ENCODE results near the gene SLC2A4RG. TPM values are rescaled to one million over a fixed set of nuclear protein-coding genes. Genes with fewer than 3 reads are reported as not detected.

The SLC2A4RG gene
- 10 to 100 TPM; 30.9 to 34.9 TPM for total RNA-seq

- no peaks in the 10 kb centered on the region for H3K27me3 Mint-ChIP-seq
- peak; percentile 58 for ATAC-seq
- no peak within 1 kb of the TSS for H3K27ac Mint-ChIP-seq
- H3K36me3 Mint-ChIP-seq (ENCODE audit: low read depth) = peaks cover 4% of the 10 kb centered on the region
- H3K9me3 Mint-ChIP-seq (ENCODE audit: low read depth) = no peaks in the 10 kb centered on the region
- POLR2A ChIA-PET = no interaction called here
- H3K4me1 Mint-ChIP-seq = peaks cover 19% of the 10 kb centered on the region
- CTCF ChIA-PET = no interaction called here
- H3K4me3 Mint-ChIP-seq = peak within 1 kb of the TSS; percentile 33
- DNase-seq = peak; percentile 79
- intact Hi-C loops (cut with DNase I, micrococcal nuclease) = loop anchor here (1.0 to 10.0 kb wide), 9 partner anchors 32 to 298 kb away; partner anchors contain the start of genes ARFRP1 (in 2 of the 2), C20orf204 (in 1 of the 2), RTEL1 (in 1 of the 2) and SAMD10 (in 1 of the 2)
Measured at GRCh38 chr20:63739130-63740069, at the start of gene SLC2A4RG. SLC2A4RG (plus strand) TSS chr20:63739776; CDS start chr20:63739913, 137 bp downstream.

DNA sequence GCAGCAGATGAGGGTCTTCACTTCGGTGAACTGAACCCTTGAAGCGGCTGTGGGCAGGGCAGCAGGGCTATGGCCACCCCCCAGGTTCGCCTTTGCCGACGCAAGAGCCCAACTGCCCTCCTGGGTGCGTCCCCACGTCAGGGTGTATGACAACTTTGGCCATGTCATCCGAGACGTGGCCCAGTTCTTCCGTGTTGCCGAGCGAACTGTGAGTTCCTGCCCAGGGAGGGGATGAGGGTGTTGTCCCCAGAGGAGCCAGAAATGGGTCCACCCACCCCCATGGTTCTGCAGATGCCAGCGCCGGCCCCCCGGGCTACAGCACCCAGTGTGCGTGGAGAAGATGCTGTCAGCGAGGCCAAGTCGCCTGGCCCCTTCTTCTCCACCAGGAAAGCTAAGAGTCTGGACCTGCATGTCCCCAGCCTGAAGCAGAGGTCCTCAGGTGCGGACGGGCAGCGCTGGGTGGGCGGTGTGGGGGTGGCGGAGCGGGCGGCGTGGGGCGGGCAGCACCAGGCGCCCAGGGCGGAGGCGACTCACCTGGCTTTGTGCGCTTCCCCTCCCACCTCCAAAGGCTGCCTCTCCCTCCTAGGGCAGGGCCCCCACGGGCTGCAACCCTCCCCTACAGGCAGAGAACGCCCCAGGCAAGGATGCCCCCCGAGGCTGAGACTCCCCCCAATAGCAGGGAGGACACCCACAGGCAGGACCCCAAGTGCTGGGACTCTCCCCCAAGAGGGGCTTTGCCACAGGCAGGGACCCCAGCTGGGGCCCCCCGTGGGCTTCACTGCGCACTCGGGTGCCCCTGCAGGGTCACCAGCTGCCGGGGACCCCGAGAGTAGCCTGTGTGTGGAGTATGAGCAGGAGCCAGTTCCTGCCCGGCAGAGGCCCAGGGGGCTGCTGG is 49.3 kb upstream of the SLC2A4RG start:
- DNase-seq (no peak), ATAC-seq (no peak)
- intact Hi-C loops (cut with DNase I, micrococcal nuclease) = no loop called here
- CTCF ChIA-PET = no interaction called here
- no peak overlapping the region for H3K4me3 Mint-ChIP-seq
- no peak overlapping the region for H3K27ac Mint-ChIP-seq
- peaks cover 15% of the 10 kb centered on the region for H3K4me1 Mint-ChIP-seq
- POLR2A ChIA-PET = no interaction called here
- no peaks in the 10 kb centered on the region for H3K27me3 Mint-ChIP-seq
- no peaks in the 10 kb centered on the region for H3K9me3 Mint-ChIP-seq (ENCODE audit: low read depth)
- peaks cover 15% of the 10 kb centered on the region for H3K36me3 Mint-ChIP-seq (ENCODE audit: low read depth)

- Mint-ChIP-seq H3K4me3 (no peak overlapping the region), H3K27me3 (no peaks in the 10 kb centered on the region), H3K4me1 (peaks cover 16% of the 10 kb centered on the region), H3K9me3 (ENCODE audit: low read depth) (no peaks in the 10 kb centered on the region), H3K27ac (no peak overlapping the region), H3K36me3 (ENCODE audit: low read depth) (peaks cover 15% of the 10 kb centered on the region)
- ChIA-PET CTCF (no interaction called here), POLR2A (no interaction called here)
- DNase-seq (peak; percentile 12), ATAC-seq (no peak)
- intact Hi-C loops (cut with DNase I, micrococcal nuclease) = no loop called here
Measured at GRCh38 chr20:63690898-63691710, 48.5 kb upstream of the SLC2A4RG start.

GRCh38 chr20:63691711-63692435 is 47.7 kb upstream of the SLC2A4RG start:
- Mint-ChIP-seq H3K4me1 (peaks cover 11% of the 10 kb centered on the region), H3K27me3 (no peaks in the 10 kb centered on the region), H3K9me3 (ENCODE audit: low read depth) (no peaks in the 10 kb centered on the region), H3K36me3 (ENCODE audit: low read depth) (peaks cover 15% of the 10 kb centered on the region), H3K27ac (no peak overlapping the region), H3K4me3 (no peak overlapping the region)
- no peak for DNase-seq
- ATAC-seq = no peak
- ChIA-PET POLR2A (no interaction called here), CTCF (no interaction called here)
- intact Hi-C loops (cut with DNase I, micrococcal nuclease) = no loop called here

- Mint-ChIP-seq H3K9me3 (ENCODE audit: low read depth) (no peaks in the 10 kb centered on the region), H3K27ac (no peak overlapping the region), H3K27me3 (no peaks in the 10 kb centered on the region), H3K4me3 (no peak overlapping the region), H3K4me1 (peaks cover 10% of the 10 kb centered on the region), H3K36me3 (ENCODE audit: low read depth) (peaks cover 15% of the 10 kb centered on the region)
- CTCF ChIA-PET = no interaction called here
- intact Hi-C loops (cut with DNase I, micrococcal nuclease) = no loop called here
- POLR2A ChIA-PET = no interaction called here
- DNase-seq (peak; percentile 6), ATAC-seq (no peak)
Measured at GRCh38 chr20:63692436-63693082, 47.0 kb upstream of the SLC2A4RG start.

DNA sequence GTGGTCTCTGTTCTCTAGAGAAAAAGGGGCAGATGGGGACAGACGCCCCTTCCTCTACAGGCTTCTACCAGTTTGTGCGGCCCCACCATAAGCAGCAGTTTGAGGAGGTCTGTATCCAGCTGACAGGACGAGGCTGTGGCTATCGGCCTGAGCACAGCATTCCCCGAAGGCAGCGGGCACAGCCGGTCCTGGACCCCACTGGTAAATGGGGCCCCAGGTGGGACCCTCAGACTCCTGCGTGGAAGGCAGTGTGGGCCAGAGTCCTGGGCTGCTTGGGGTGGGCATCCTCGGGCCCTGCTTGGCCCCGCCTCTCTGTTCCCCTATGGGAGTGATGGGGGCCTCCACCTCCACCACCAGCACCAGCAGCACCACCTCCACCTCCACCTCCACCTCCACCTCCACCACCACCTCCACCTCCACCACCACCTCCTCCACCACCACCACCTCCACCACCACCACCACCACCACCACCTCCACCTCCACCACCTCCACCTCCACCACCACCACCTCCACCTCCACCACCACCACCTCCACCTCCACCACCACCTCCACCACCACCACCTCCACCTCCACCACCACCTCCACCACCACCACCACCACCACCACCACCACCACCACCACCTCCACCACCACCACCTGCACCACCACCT is 46.4 kb upstream of the SLC2A4RG start:
- intact Hi-C loops (cut with DNase I, micrococcal nuclease) = no loop called here
- Mint-ChIP-seq H3K36me3 (ENCODE audit: low read depth) (peaks cover 15% of the 10 kb centered on the region), H3K4me1 (peaks cover 14% of the 10 kb centered on the region), H3K27ac (no peak overlapping the region), H3K27me3 (no peaks in the 10 kb centered on the region), H3K4me3 (peak overlapping the region; percentile 49), H3K9me3 (ENCODE audit: low read depth) (no peaks in the 10 kb centered on the region)
- ATAC-seq (no peak), DNase-seq (no peak)
- POLR2A ChIA-PET = no interaction called here
- CTCF ChIA-PET = no interaction called here

- ATAC-seq = no peak
- peak overlapping the region; percentile 49 for H3K4me3 Mint-ChIP-seq
- no peak for DNase-seq
- H3K27me3 Mint-ChIP-seq = no peaks in the 10 kb centered on the region
- ChIA-PET POLR2A (no interaction called here), CTCF (no interaction called here)
- H3K36me3 Mint-ChIP-seq (ENCODE audit: low read depth) = peaks cover 15% of the 10 kb centered on the region
- intact Hi-C loops (cut with DNase I, micrococcal nuclease) = no loop called here
- no peaks in the 10 kb centered on the region for H3K9me3 Mint-ChIP-seq (ENCODE audit: low read depth)
- H3K27ac Mint-ChIP-seq = no peak overlapping the region
- peaks cover 19% of the 10 kb centered on the region for H3K4me1 Mint-ChIP-seq
Measured at GRCh38 chr20:63693733-63694583, 45.6 kb upstream of the SLC2A4RG start.

GRCh38 chr20:63694584-63695423 is 44.8 kb upstream of the SLC2A4RG start:
- H3K27ac Mint-ChIP-seq = no peak overlapping the region
- ChIA-PET POLR2A (no interaction called here), CTCF (no interaction called here)
- ATAC-seq (no peak), DNase-seq (peak; percentile 5)
- H3K9me3 Mint-ChIP-seq (ENCODE audit: low read depth) = no peaks in the 10 kb centered on the region
- H3K4me1 Mint-ChIP-seq = peaks cover 24% of the 10 kb centered on the region
- no peak overlapping the region for H3K4me3 Mint-ChIP-seq
- intact Hi-C loops (cut with DNase I, micrococcal nuclease) = loop anchor here in 1 of 2 experiments (5.0 kb wide), 1 partner anchor 42 kb away; the partner anchor contains the start of genes LIME1 and SLC2A4RG
- H3K36me3 Mint-ChIP-seq (ENCODE audit: low read depth) = peaks cover 15% of the 10 kb centered on the region
- no peaks in the 10 kb centered on the region for H3K27me3 Mint-ChIP-seq

Data from activated CD4-positive, alpha-beta T cell treated with anti-CD3 and anti-CD28 coated beads for 36 hours (primary cell).